GM21390 (cell line): Measurements from ENCODE around the gene EXOC7.
A peak's percentile ranks its signal among the peaks of the same experiment; 100 is the strongest.

Experiments
- ATAC-seq: cut with Tn5 transposase; IDR thresholded peaks from one replicate; pipeline ENCODE4 v1.9.1; 2021; ENCODE audit not compliant: unreplicated experiment

Gene EXOC7, protein sequence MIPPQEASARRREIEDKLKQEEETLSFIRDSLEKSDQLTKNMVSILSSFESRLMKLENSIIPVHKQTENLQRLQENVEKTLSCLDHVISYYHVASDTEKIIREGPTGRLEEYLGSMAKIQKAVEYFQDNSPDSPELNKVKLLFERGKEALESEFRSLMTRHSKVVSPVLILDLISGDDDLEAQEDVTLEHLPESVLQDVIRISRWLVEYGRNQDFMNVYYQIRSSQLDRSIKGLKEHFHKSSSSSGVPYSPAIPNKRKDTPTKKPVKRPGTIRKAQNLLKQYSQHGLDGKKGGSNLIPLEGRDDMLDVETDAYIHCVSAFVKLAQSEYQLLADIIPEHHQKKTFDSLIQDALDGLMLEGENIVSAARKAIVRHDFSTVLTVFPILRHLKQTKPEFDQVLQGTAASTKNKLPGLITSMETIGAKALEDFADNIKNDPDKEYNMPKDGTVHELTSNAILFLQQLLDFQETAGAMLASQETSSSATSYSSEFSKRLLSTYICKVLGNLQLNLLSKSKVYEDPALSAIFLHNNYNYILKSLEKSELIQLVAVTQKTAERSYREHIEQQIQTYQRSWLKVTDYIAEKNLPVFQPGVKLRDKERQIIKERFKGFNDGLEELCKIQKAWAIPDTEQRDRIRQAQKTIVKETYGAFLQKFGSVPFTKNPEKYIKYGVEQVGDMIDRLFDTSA

GRCh38 chr17:76103274-76104139 is at the start of gene EXOC7:
TSS of gene EXOC7 (minus strand) at chr17:76103787. CDS start at chr17:76103692, 95 bp downstream.
- peak; percentile 76 for ATAC-seq

DNA sequence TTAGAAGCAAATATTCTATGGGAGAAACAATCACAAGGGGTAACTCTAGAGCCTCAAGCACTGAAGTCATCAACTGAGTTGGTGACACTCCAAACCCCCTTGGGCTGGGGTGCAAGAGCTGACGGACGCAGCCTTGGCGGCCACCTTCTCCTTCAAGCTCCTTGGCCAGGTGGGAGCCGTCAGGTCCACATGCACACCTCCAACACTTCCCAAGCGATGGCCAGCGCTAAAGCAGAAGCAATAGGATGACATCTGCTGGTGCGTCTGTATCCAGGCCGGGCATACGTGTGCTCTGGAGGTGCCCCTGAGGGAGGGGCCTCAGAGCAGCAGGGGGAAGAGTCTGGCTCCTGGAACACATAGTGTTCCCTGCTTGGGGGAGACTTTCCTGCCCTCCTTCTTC is 49.6 kb upstream of the EXOC7 start:
- no peak for ATAC-seq

DNA sequence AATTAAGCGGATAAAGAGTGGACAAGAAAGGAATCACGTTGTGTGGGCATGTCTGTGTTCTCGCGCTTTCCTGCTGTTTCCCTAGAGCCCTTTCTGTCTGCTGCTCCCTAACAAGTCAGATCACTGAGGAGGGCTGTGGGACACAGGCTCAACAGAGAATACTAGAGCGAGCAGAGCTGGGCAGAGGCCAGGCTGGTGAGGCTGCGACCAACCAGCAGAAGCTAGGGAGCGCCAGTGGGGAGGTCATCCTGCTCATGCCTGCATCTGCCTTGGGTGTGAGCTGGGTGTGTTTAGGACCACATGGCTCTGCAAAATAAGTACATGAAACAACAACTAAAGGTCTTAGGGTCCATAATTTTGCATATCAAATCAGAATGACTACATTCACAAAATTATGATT is 49.0 kb upstream of the EXOC7 start:
- ATAC-seq, result no peak

DNA sequence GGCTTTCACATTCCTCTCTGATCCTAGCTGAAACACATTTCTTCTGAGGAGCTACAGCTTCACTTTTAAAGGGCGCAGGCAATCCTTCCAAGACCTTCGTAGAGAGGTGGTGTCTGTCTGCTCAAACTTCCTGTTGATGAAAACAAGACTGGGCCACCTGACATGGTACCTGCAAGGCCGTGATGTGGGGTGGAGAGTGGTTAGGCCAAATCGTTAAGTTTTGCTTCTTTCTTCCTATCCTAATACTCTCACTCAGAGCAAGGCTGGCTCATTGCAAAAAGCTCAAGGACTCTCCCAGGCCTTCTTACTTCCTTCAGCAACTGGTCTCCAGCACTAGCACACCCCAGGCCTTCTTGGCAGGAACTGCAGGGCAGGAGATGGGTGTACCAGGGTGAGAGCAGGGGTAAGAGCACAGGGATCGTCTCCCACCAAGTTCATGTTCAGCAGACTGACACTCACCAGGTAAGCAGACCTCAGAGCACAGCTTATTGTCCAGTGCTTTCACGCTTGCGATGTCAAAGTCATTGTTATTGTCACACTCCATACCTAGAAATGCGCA is 48.4 kb upstream of the EXOC7 start:
- ATAC-seq, result no peak

DNA sequence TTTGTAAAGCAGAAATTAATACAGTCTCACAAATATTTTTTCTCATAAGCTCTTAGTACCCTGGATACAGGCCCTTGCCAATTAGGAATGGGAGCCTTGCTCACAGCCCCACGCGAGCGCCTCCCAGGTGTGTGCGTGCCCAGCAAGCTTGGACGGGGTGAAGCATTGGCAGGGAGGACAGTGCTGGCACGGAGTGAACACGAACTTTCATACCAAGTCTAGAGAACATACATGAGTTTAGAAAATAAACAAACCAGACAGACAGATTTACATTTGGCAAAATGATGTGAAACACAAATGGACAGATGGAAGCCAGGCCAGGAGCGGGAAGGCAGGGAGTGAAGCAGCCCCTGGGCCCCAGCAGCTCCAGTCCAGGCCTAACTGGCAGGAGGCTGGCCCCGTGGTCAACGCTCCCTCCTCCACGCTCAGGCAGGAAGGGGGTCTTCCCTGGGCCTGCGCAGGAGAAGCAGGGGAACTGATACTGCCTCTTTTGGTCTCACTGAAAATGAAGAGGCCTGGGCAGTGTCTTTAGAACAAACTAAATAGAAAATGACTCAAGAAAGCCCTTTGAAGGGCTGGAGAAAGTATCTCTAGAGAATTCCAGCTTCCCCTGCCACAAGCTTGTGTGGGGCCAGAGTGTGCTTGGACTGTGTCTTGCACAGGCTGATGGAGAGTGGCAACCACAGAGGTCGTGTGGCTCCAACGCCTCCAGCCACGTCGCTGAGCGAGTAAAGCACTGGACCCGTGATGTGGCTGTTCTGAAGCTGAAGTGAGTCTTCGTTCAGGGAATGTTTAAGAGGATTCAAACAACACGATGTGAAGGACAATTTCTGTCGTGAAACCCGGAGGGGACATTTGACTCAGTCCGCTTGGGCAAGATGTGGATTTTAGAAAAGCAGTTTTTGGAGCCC is 47.4 kb upstream of the EXOC7 start:
- ATAC-seq, result no peak

DNA sequence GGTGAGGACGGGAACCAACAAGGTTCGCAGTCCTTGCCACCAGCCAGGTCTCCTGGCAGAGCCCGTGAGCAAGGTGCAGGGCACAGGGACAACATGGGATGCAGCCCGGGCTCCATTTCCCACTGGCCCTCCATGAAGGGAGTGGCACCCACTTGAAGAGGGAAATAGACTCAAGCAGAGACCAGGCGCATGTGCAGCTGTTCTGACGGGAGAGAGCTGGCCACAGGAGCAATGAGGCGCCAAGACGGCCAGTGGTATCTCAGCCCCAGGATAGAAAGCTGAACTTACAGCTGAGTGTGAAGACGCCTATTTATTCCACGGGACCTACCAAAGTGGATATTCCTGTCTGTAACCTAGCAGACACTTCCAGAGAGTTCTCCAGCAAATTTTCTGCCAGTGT is 45.6 kb upstream of the EXOC7 start:
- ATAC-seq, result no peak

GRCh38 chr17:76148015-76148326 is 44.4 kb upstream of the EXOC7 start:
- ATAC-seq, result no peak

DNA sequence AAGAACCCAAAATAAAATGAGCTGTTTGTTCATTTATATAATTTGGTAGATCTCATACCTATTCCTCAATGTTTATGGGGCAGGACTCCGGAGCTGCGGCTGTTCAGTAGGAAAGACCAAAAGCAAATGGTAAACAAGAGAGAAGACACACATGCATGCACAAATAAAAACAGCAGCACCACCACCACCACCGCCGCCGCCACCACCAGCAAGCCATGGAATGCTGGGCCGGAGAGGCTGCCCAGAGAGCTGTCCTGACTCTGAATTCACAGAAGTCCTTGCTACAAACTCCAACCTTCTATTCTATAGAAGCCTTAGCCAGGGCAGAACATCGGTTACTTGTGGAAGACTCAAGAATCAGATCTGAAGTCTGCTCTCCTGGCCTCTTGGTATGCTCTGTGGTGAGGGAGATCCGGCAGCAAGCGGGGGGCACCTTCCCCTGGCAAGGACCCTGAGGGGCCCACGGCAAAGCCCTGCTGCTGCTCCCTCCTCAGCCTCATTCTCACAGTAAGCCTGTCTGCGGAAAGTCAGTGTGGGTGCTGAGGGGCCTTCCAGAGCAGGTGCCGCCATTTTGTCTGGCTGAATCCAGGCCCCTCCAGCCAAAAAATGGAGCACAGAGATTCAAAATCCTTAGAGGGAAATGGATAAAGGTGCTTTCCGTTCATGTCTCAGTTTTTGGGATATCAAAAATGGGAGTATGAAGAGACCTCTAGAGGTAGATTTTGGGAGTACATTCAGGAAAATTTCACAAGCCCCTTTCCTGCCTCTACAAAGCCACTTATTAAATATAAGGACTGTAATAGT is 43.8 kb upstream of the EXOC7 start:
- ATAC-seq, result no peak

DNA sequence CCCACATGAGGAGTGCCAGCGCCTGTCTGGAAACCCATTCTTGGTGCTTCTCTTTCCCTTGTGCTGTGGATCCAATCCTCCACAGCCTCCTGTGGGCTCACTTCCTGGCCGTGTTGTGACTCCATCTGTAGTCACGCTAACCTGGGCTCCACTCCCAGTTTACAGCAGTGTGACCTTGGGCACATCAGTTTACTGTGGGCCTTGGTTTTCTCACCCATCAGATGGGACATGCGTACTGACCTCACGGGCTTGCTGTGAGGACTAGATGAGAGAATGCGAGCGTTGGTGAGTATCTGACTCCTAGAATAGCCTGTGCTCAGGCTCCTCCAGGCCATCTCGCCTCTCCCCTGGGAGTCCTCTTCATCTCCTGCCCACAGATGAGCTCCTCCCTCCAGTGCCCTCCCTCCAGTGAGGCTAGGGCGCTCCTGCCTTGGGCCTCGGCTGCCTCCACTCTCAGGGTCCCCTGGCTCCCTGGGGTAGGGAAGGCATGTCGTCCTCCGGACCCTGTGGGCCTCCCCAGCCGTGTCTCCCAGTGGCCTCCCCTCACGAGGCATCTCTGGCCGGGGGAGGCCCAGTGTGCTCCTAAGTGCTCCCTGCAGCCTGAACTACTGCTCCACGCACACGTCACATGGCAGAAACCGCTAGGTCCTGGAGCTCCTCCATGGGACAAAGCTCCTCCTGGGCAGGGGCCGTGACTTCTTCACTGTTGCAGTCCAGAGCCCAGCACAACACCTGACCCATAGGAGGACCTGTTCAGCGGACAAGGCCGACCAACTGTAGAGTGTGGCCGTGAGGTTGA is 42.7 kb upstream of the EXOC7 start:
- no peak for ATAC-seq

DNA sequence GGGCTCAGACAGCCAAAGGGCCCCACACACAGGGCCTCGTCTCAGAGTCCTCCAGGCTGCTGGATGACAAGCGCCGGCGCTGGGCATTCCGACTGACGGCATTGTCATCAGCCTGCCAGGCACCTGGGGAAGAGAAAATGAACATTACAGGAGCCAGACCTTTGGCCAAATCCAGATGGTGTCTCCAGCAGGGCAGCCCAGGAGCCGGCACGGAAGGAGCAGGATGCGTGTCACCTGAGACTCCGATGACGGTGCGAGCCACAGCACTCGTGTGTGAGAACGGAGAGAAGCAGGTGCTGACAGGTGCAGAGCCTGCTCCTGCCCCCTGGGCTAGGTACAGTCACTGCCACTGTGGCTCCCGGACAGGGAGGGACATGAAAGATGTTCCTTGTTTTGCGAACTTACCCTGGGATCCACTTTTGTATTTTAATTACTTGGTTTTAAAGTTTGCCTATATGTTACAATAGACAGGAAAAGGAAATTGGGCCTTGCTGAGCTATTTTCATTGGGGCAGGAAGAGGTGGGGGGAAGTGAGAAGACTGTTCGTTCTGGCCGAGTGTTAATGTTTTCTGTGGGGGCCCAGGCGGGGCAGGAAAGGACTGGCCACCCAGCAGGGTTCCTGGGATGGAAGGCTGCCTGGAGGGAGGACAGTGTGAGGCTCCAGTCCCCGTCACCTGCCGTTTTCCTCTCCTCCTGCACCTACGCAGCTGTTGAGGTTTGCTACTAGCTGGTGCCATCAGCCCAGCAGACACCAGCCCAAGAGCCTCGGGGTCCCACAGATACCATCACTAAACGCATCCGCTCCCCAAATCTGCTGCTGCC is 41.9 kb upstream of the EXOC7 start:
- ATAC-seq, result no peak

GRCh38 chr17:76142585-76143041 is 39.0 kb upstream of the EXOC7 start:
- ATAC-seq, result no peak

GRCh38 chr17:76142039-76142584 is 38.5 kb upstream of the EXOC7 start:
- no peak for ATAC-seq

- ATAC-seq, result peak; percentile 50
These were observed 37.8 kb upstream of the EXOC7 start, which contains the start of gene FOXJ1 for GRCh38 chr17:76141212-76142038. TSS of gene FOXJ1 (minus strand) at chr17:76141245. CDS start at chr17:76140395, 850 bp downstream.

GRCh38 chr17:76140661-76141211 is 37.1 kb upstream of the EXOC7 start:
- no peak for ATAC-seq

GRCh38 chr17:76139801-76140660 is 36.4 kb upstream of the EXOC7 start:
- no peak for ATAC-seq
